Panc1 (cell line): Measurements from ENCODE around the gene CHRNB4. TPM values are rescaled to one million over a fixed set of nuclear protein-coding genes. Genes with fewer than 3 reads are reported as not detected.

Experiments
- ATAC-seq: fragments of 200-7000 bp; cut with Tn5 transposase; 2 replicates; pipeline ENCODE4 v1.9.1; 2020; ENCODE audit warnings: mild to moderate bottlenecking, moderate library complexity
- BruUV-seq: library from RNA; stranded (reverse); fragments of 400-500 nt; replicated peaks from 2 replicates; lab custom pipeline; 2021; lab: Mats Ljungman, UMichigan
- CTCF ChIA-PET: fragments of 300-600 bp; sonication (Branson Sonifier 250); formaldehyde crosslinking; loops from one replicate; lab custom pipeline; 2022; ENCODE audit warnings: antibody characterized with exemption; lab: Charles Lee
- POLR2A ChIA-PET: fragments of 300-600 bp; sonication (Branson Sonifier 250); formaldehyde crosslinking; loops from one replicate; lab custom pipeline; 2022; ENCODE audit warnings: antibody characterized with exemption; lab: Charles Lee
- DNase-seq: peaks from one replicate; pipeline ENCODE4 v3.0.0-alpha.2; 2010; ENCODE audit warnings: low read depth, low spot score
- H3K27ac ChIP-seq: 2 replicates; pipeline ENCODE4 v1.5.1; 2011; ENCODE audit warnings: mild to moderate bottlenecking, low read length, inconsistent platforms
- H3K27me3 ChIP-seq: fragments of 200-500 bp; sonication (Bioruptor generic); 2 replicates; pipeline ENCODE4 v1.6.0; 2014; ENCODE audit warnings: low read length, inconsistent platforms; ENCODE audit not compliant: control insufficient read depth, insufficient read depth
- H3K36me3 ChIP-seq: fragments of 200-500 bp; sonication (Bioruptor generic); 2 replicates; pipeline ENCODE4 v1.5.1; 2014; ENCODE audit warnings: inconsistent platforms, mild to moderate bottlenecking, low read length, moderate library complexity; ENCODE audit not compliant: control insufficient read depth, insufficient read depth
- H3K4me1 ChIP-seq: 2 replicates; pipeline ENCODE4 v1.5.1; 2011; ENCODE audit warnings: inconsistent platforms, mild to moderate bottlenecking, low read length, moderate library complexity; ENCODE audit not compliant: control insufficient read depth, insufficient read depth
- H3K4me3 ChIP-seq, 2 experiments: 2 replicates each; pipeline ENCODE4 v1.5.1; 2011 to 2012; ENCODE audit warnings: low read depth in 2 of 2, low read length in 2 of 2, mild to moderate bottlenecking in 2 of 2, inconsistent platforms in 1 of 2, moderate library complexity in 1 of 2
- H3K9me3 ChIP-seq: fragments of 200-500 bp; sonication (Bioruptor generic); 2 replicates; pipeline ENCODE4 v1.5.1; 2014; ENCODE audit warnings: low read depth, mild to moderate bottlenecking, inconsistent platforms, low read length, moderate library complexity; ENCODE audit not compliant: control insufficient read depth, insufficient read depth
- CTCF ChIP-seq: fragments of 450-650 bp; IDR thresholded peaks from 2 replicates; pipeline ENCODE4 v1.5.1; 2017; ENCODE audit warnings: mild to moderate bottlenecking
- POLR2AphosphoS5 ChIP-seq: IDR thresholded peaks from 2 replicates; pipeline ENCODE4 v1.6.1; 2012; ENCODE audit warnings: mild to moderate bottlenecking, low read depth, low read length, moderate library complexity
- SIN3A ChIP-seq: IDR thresholded peaks from 2 replicates; pipeline ENCODE4 v1.6.1; 2012; ENCODE audit warnings: low read depth, mild to moderate bottlenecking, low read length, moderate library complexity, borderline replicate concordance; ENCODE audit not compliant: insufficient read depth
- TCF7L2 ChIP-seq: IDR thresholded peaks from 2 replicates; pipeline ENCODE4 v1.6.1; 2011; ENCODE audit warnings: mild to moderate bottlenecking, low read depth, low read length, inconsistent platforms
- in situ Hi-C: cut with HindIII; loops from 2 replicates; pipeline ENCODE4 v1.10.0; 2016; ENCODE audit warnings: low sequenced_read_pairs, low pct_unique_long_range_greater_than_20kb
- intact Hi-C: fragments of 100-400 bp; cut with micrococcal nuclease; formaldehyde crosslinking; loops from one replicate; pipeline ENCODE4 v1.10.0; 2022; ENCODE audit not compliant: unreplicated experiment
- total RNA-seq: library from RNA; stranded (reverse); gene quantifications from one replicate; pipeline ENCODE4 v1.2.1, GENCODE V29; 2021; ENCODE audit not compliant: unreplicated experiment
- TF ChIP-seq, protein P1 (sequence below), 2 experiments: IDR thresholded peaks; 2 replicates each; pipeline ENCODE4 v1.6.1; 2011 to 2012; ENCODE audit warnings: low read depth in 2 of 2, control low read depth in 1 of 2, low read length in 1 of 2, mild to moderate bottlenecking in 1 of 2, moderate library complexity in 1 of 2; ENCODE audit not compliant: insufficient read depth in 1 of 2

Gene CHRNB4
- total RNA-seq, 1 experiment from 2014 or later, result not detected

- Histone ChIP-seq H3K27ac (no peak overlapping the region), H3K4me3 (no peak overlapping the region), H3K36me3 (no peaks in the 10 kb centered on the region), H3K9me3 (no peaks in the 10 kb centered on the region), H3K27me3 (no peaks in the 10 kb centered on the region), H3K4me1 (no peaks in the 10 kb centered on the region)
- BruUV-seq, result no TSS peak
- ATAC-seq, result no peak
- POLR2A ChIA-PET, result no interaction called here
- CTCF ChIA-PET, result no interaction called here
- TF ChIP-seq, protein P1, sequence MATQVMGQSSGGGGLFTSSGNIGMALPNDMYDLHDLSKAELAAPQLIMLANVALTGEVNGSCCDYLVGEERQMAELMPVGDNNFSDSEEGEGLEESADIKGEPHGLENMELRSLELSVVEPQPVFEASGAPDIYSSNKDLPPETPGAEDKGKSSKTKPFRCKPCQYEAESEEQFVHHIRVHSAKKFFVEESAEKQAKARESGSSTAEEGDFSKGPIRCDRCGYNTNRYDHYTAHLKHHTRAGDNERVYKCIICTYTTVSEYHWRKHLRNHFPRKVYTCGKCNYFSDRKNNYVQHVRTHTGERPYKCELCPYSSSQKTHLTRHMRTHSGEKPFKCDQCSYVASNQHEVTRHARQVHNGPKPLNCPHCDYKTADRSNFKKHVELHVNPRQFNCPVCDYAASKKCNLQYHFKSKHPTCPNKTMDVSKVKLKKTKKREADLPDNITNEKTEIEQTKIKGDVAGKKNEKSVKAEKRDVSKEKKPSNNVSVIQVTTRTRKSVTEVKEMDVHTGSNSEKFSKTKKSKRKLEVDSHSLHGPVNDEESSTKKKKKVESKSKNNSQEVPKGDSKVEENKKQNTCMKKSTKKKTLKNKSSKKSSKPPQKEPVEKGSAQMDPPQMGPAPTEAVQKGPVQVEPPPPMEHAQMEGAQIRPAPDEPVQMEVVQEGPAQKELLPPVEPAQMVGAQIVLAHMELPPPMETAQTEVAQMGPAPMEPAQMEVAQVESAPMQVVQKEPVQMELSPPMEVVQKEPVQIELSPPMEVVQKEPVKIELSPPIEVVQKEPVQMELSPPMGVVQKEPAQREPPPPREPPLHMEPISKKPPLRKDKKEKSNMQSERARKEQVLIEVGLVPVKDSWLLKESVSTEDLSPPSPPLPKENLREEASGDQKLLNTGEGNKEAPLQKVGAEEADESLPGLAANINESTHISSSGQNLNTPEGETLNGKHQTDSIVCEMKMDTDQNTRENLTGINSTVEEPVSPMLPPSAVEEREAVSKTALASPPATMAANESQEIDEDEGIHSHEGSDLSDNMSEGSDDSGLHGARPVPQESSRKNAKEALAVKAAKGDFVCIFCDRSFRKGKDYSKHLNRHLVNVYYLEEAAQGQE (IDR thresholded peaks at IDR 0.05; ENCODE audit: insufficient read depth in 1 of 2, low read depth in 2 of 2, low read length in 1 of 2), result no peak
- TF ChIP-seq SIN3A (no peak), CTCF (no peak), TCF7L2 (no peak), POLR2AphosphoS5 (no peak)
- in situ Hi-C loops (no loop called here), intact Hi-C loops (no loop called here)
- DNase-seq, result no peak
Measured at GRCh38 chr15:78675617-78676360, 34.8 kb upstream of the CHRNB4 start.

- ATAC-seq (no peak), DNase-seq (no peak)
- no peak for TF ChIP-seq CTCF
- POLR2A ChIA-PET, result no interaction called here
- CTCF ChIA-PET, result no interaction called here
- Histone ChIP-seq H3K4me3 (no peak overlapping the region), H3K27ac (no peak overlapping the region), H3K9me3 (no peaks in the 10 kb centered on the region), H3K4me1 (no peaks in the 10 kb centered on the region), H3K27me3 (no peaks in the 10 kb centered on the region), H3K36me3 (no peaks in the 10 kb centered on the region)
- no TSS peak for BruUV-seq
- in situ Hi-C loops, result no loop called here
- intact Hi-C loops, result no loop called here
Measured at GRCh38 chr15:78675206-78675605, 34.2 kb upstream of the CHRNB4 start.
